Stimulated activated CD4-positive, alpha-beta T cell treated with anti-CD3 and anti-CD28 coated beads, Interleukin-12 subunit alpha, Interleukin-12 subunit beta, amount 100 ng/mL, for 48 hours (primary cell): ENCODE measurements around the gene TOR1AIP1.
A peak's percentile ranks its signal among the peaks of the same experiment; 100 is the strongest.
"Not testable (repeated sequence)": the region's sequence is repeated elsewhere in the genome, so short reads cannot be mapped to it uniquely, and the experiment has no call there.

Experiments used
- DNase-seq, 3 donors: peaks; one replicate each; pipeline ENCODE4 v3.0.0-alpha.2; 2020; ENCODE audit warnings: low read depth in 2 of 3, low spot score in 1 of 3

Gene TOR1AIP1

DNA sequence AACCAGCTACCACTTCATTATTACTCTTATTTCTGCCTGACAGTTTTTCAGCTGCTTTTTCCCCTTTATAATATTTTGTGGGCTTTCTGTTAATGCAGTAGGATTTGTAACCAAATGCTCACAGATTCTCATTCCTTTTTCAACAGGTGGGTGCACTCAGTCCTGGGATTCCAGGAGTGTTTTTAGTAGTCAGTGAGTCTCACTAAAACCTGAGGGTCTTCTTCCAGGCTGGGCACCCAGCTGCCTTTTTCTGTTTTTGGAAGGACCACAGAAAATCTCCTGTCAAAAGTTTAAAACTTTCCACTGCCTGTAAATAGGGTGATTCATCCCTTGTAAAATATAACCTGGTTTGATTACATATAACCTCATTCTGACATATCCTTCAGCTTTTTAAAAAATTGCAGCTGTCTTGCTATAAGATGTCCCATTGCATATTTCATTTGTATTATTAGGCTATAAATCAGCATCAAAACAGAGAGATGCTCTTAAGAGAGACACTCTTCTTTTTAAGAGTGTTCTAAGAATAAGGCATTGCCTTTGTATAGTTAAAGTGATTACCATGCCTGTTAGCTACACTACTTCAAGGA, 55.7 kb downstream of the TOR1AIP1 start:
- DNase-seq, result no peak

DNA sequence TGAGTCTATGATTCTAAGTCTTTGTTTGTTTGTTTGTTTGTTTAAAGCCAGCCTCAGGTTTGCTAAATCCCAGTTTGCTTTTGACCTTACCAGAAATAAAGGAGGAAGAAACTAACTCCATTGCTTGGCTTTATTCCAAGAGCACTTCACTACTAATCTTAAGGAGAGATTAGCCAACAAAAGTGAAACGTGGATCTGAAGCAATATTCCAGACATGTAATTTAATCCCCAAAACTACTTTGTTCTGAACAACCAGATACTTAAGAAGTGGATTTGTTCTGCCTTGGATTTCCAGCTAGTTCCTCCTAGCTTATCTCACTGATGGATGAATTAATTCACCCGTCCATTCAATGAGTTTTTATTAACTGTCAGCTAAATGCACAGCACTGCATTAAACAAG, 56.7 kb downstream of the TOR1AIP1 start:
- DNase-seq, result no peak

DNA sequence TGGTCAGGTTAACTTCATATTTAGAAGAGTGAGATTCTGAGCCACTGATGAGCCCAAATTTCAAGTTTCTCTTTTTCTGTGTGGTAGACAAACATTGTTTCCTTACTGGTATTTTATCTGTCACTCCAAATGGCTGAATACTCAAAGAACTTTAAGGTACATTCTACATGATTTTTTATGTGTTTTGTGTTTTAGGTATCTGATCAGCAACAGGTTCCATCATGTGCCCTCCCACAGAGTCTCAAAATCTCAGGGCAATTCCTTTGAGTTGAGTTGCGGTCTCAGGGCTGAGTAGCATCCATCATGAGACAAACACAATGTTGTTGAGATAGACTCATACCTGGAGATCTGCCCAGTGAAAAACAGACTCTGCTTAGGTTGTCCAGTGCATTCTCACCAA, 57.9 kb downstream of the TOR1AIP1 start:
- no peak for DNase-seq

DNA sequence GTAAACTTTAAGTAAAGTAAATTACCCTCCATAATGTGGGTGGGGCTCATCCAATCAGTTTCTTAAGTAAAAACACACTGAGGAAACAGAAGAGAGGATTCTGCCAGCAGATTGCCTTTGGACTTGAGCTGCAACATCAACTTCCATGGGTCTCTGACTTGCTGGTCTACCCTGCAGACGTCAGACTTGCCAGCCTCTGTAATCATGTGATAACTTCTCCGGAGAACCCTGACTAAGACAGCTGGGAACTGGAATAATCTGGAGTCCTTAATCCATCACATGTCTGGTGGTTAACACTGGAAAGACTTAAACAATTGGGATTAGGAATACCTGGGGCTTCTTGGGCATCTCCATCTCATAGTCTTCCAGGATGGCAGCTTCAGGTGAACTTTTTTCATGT, 59.4 kb downstream of the TOR1AIP1 start:
- no peak for DNase-seq

DNA sequence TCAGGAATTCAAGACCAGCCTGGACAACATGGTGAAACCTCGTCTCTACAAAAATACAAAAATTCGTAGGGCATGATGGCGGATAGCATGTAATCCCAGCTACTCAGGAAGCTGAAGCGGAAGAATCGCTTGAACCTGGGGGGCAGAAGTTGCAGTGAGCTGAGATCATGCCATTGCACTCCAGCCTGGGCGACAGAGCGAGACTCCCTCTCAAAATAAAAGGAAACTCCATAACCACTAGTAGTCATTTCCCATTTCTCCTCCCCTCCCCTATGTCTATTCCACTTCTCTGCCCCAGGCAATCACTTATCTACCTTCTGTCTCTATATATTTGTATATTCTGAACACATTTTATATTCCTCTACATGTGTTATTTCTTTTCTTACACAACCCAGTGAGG, 68.6 kb downstream of the TOR1AIP1 start:
- no peak for DNase-seq

DNA sequence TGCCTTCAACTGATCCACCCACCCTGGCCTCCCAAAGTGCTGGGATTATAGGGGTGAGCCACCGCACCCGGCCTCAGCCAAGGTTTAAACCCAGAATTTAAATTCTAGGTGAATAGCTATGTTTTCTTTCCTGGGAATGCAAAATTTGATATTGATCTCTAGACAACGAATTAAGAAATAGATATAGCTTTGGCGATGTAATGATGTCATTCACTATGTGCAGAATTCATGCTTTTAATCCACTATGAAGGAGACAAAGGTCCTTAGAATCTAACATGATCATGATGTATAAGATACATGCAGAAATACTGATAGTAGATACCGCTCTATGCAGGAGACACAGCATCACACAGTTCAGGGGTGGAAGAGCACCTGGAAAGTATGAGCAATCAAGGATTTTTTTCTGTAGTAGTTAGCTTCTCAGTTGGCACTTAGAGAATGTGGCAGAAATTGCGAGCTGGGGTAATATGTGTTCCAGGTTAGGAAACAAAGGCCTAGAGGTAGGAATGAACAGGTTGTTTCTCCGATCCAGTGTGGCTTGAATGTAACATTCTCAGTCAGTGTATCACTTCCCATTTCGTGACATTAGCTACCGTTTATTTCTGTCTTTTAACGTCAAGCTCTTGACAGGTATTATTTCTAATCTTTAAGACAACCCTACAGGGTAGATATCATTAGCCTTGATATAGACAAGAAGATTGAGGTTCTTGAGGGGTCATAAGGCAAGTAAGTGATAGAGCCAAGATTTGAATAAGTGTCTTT, 69.5 kb downstream of the TOR1AIP1 start:
- no peak for DNase-seq

DNA sequence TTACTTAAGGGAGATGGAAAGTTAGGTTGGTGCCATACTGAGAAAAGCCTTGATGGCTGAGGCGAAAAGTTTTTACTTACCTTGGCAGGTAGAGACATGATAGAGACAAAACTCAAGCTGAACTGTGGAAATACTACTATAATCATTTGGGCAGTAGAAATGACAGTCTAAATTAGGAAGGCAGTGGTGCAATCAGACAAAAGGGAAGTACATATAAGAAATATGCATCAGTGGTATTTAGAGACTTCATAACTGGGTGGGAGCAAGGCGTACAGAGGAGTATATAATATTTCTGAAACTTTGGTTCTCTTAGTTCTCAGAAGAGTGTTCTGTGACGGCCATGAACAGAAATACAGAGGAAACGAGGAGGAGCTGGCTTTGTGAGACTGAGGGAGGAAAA, 70.1 kb downstream of the TOR1AIP1 start:
- DNase-seq, result no peak

DNA sequence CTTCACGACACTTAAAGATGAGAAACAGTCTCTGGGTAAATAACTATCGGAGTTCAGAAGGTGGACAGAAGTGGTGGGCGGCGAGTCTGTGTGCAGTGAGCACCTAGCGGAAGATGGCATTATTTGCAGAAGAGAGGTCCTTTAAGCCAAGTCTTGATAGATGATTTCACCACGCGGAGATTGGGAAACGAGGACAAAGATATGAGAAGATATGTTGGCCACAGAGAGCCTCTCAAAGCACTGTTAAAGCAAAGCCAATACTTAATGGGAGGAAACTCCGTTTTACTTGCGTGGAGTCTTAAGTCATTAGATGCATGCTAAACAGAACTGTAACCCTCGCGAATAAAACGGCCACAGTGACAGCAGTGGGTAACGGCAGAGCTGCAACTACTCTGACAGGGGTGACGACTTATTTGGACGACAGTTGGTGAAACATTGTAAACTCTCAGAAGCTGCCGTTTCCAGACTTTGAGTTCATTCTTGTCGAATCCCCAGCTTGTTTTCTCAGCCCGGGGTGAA, 71.9 kb downstream of the TOR1AIP1 start:
- peak in 2 of 3 donors; percentile 21 to 26 for DNase-seq

DNA sequence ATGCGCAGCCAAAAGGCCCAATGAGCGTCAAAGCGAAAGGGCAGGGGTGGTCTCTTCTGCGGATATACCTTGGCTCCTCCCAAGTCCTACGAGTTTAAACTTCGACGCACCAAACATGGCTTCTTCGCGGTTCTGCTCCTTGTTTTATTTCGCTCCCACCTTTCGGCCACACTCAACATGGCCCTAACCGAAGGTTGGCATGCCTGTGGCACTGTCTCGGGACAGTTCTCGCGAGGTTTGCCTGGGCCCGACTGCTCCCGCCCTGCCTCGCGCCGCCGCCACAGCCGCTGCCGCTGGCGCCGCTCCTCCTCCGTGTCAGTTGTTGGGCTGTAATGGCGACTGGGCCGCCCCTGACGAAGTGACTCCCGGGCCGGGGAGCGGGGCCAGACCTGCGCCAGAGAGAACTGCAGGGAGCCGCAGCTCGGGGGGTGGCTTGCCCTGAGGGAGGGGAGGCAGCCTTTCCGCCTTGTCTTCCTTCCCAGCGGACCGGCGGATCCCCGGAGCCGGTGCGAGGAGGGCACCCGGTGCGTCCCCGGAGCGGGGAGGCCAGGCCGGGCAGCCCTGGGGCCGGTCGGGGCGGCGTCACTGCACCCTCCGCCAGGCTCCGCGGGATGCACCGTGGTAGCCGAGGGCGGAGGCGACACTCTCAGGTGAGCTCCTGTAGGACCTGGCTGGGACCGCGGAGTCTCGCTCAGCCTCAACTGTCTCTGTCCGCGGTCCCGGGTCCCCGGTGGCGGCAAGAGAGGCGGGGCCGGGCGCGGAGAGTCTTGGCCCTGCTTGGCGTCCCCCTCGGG, 72.6 kb downstream of the TOR1AIP1 start, which contains the start of gene CEP350:
Gene CEP350, plus strand, starts transcription at position 318 of the 794 bp plus-strand sequence. CDS start 31,372 bp downstream, outside the sequence.
- peak; percentile 95 to 97 (median 95) for DNase-seq

DNA sequence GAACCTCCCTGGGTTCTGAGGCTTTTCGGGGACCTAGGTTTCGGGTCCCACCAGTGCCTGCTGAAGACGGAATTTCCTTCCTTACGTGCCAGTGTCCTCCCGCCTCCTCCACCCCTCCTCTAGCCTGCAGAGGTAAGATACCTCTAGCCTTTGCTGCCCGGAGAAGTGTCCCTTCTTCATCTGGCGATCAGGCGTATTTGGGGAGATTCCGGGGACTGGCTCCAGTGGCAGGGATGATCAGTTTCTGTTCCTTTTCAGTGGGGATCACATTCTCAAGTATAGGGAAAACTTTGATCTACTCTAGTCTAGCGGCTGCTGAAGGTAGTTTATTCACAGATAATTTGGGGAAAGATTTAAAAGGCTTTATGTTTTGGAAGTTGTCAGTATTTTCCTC, 73.2 kb downstream of the TOR1AIP1 start:
- DNase-seq, result no peak

DNA sequence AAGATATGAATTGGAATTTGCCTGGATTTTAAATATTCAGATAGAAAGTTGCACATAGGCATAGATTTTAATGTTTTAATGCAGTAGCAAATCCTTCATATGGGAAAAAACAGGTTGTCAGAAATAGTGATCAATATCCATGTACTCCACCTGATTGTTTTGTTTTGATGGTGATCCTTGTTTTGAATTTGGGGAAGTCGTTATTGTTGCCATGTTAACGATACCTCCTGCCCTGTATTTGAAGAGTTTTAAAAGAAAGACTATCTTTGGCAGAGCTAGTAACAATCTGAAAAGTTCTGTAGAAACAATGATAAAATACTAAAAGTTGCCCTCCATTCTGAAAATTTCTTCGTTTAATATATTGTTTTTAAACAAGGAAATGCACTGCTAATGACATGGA, 73.6 kb downstream of the TOR1AIP1 start:
- DNase-seq, result no peak

DNA sequence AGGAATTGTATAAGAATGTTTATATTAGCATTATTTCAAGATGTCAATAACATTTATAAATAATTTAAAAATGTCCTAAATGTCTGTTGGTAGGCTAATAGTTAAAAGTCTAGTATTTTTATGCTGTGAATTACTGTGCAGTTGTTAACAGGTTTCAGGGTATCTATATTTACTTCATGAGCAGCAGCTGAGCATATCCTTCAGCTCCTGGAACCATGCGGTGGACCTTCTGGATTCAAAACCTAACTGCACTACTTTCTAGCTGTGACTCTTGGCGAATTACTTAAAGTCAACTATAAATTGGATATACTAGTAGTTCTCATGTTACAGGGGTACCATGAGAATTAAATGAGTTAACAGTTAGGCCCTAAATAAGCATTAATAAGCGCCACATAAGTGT, 76.3 kb downstream of the TOR1AIP1 start:
- DNase-seq, result no peak

DNA sequence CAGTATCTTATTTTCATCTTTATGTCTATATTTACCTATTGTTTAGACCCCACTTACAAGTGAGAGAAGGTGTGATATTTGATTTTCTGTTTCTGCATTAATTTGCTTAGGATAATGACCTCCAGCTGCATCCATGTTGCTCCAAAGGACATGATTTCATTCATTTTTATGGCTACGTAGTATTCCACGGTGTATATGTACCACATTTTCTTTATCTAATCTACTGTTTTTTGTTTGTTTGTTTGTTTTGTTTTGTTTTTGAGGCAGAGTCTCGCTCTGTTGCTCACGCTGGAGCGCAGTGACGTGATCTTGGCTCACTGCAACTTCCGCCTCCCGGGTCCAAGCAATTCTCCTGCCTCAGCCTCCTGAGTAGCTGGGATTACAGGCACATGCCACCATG, 80.1 kb downstream of the TOR1AIP1 start:
- not testable (repeated sequence) for DNase-seq

DNA sequence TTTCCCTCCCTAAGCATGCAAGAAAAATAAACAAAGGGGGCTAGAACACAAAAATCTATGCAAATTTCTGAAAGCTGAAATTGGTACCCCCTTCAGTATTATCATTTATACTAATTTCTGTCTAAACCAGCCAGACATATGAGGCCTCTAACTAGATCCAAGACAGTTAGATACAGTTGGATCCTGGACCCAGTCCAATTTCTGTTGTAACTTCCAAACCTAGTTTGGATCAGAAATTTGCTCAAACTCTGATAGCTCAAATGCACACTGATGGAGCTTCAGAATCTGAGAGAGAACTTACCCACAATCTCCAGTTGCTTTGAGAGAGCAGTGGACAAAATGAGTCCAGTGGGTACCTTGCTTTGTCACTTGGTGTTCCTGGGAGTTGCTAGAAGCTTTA, 84.5 kb downstream of the TOR1AIP1 start:
- DNase-seq, result no peak

DNA sequence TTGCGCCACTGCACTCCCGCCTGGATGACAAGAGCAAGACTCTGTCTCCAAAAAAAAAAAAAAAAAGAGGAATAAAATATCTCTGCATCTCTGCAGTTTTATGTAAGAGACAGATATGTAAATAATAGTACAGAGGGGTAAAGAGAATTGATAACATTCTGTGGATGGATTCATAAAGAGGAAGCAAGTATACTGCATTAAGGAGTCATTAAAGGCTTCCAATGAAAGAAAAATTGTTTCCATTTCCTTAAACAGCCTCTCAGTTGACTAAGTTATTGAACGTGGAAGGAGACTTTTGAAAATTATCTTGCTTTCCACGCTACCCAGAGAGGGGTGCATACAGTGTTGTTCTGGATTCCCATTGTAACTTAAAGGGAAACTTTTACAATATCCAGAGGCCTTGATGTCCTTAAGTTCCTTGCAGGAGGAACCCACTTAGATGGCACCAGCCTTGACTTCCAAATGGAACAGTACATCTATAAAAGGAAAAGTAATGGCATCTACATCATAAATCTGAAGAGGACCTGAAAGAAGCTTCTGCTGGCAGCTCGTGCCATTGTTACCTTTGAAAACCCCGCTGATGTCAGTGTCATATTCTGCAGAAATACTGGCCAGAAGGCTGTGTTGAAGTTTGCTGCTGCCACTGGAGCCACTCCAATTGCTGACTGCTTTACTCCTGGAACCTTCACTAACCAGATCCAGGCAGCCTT, 86.4 kb downstream of the TOR1AIP1 start:
- no peak for DNase-seq

DNA sequence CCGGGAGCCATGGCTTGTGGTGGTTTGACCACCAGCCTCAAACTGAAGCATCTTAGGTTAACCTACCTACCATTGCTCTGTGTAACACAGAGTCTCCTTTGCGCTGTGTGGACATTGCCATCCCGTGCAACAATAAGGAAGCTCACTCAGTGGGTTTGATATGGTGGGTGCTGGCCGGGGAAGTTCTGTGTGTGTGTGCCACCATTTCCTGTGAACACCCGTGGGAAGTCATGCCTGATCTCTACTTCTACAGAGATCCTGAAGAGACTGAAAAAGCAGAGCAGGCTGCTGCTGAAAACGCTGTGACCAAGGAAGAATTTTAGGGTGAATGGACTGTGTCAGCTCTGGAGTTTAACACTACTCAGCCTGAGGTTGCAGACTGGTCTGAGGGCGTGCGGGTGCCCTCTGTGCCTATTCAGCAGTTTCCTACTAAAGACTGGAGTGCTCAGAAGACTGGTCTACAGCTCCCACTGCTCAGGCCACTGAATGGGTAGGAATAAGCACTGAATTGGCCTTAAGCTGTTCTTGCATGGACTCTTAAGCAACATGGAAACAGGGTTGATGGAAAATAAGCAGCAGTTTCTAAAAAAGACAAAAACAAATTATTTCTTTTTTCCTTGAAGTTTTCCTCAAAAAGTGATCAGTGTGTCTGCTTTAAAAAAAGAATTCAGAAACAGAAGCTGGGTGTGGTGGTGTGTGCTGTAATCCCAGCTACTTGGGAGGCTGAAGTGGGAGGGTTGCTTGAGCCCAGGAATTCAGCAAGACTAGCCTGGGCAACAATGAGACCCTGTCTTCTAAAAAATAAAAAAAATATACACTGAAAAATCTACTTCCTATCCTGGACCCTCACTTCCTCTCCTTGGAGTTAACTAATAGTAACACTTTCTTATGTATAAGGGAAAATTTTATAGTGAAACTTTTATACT, 87.2 kb downstream of the TOR1AIP1 start:
- no peak for DNase-seq
